Medulla oblongata (tissue), 1 donor: ENCODE measurements around the gene SLC38A9.
"Not testable (repeated sequence)": the region's sequence is repeated elsewhere in the genome, so short reads cannot be mapped to it uniquely, and the experiment has no call there.

Experiments used
- DNase-seq: peaks from one replicate; pipeline ENCODE4 v3.0.0-alpha.2; 2015; ENCODE audit errors: extremely low spot score

Gene SLC38A9

DNA sequence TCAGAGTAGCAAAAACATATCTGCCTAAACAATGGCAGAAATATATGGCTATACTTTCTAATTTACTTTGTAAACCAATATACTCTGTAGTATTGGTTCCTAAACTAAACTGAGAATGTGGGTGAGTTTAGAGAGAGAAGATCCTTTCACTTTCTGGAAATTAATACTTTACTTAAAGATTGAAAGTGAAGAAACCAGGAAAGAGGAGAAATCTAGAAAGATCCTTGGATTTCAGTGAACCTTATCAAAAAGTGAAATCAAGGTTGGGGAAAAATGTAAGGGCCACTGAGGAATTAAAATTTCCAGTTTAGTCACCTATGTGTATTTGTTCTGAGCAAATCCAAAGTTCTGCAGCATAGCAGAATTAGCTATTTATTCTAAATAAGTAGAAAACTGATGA, 5.9 kb downstream of the SLC38A9 start:
- DNase-seq: no peak

DNA sequence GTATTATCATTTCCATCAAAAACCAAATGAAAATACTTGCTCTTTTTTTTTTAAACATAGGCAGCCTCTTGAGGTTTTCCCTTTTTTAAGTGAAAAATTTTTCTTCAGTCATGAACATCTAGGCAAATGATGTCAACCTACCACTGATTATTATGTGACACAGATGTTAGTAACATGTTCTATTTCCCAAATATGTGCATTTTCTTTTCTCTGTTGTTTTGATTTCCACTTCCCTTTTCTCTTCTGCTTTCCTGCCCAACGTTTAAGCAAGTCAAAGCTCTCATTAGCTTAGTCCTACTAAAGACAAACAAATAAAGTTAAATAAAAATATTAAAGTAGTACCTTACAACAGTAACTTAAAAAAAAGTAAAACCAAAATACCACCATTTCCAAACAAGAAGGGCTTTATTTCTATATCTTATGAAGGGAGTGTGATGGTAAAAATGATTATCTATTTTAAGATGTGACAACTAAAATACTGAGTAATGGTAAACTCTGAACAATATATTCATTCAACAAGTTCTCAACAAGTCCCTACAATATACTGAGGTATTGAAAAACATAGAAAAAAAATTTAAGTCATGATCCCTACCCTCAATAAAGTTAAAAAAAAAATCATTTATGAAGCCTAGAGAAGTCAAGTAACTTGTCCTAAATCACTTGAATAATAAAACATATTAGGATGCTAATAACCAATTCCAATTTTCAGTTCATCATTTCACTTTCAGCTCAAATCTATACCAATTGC, 9.4 kb downstream of the SLC38A9 start:
- DNase-seq: no peak

DNA sequence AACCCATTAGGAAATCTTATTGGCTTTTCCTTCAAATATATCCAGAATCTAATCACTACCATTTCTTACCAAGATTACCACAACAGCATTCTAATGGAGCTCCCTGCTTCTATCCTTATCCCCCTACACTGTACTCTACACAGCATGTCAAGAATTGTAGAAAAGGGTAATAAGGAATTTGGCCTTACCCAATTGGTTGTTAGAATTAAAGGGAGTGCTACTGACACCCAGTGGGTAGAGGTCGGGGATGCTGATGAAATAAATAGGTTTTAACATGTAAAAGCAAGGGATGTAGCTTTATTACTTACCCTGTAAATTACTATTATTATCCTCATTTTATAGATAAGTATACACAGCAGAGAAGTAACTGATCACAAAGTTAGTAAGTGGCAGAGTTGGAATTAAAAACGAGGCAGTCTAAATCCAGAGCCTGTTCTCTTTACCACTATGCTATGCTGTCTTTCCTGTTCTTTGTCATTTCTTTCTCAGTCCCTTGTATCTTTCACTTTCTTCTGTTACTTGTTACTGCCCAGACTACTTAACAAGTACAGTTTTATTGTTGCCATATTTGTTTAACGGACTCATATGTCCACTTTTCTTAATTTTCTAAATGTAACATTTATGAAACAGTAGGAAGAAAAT, 10.5 kb downstream of the SLC38A9 start:
- DNase-seq: no peak

DNA sequence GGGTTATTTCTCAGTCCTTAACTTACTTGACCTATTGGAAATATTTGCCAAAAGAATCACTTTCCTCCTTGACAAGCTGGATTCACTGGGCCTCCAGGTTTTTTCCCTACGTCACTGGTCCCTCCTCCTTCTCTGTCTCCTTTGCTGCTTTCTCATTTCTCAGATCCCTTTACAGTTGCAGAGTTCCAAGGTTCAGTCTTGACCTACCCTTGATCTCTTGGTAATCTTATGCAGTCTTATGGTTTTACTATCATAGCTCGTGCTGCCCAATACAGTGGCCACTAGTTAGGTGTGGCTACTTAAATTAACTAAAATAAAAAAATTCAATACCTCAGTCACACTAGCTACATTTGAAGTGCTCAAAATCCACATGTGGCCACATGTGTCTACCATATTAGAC, 11.4 kb downstream of the SLC38A9 start:
- no peak for DNase-seq

DNA sequence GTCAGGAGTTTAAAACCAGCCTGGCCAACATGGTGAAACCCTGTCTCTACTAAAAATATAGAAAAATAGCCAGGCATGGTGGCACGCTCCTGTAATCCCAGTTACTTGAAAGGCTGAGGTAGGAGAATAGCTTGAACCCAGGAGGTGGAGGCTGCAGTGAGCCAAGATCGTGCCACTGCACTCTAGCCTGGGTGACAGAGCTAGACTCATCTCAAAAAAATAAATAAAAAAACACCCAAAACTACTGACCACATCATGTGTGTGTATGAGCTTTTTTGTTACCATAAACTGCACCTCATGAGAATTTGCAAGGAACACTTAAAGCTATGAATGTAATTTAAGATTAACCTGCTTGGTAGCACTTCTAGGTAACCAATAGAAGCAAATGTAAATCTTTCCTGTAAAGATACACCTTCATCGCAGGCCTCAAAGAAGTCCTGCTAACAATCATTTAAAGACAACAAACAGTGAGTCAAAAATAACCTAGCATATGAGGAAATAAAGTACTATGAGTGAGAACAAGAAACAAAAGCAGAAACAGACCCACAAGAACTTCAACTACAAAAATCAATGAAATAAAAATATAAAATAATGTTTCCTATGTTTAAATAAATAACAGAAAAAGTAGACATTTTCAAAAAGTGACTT, 13.0 kb downstream of the SLC38A9 start:
- no peak for DNase-seq

GRCh38 chr5:55696704-55697103, 15.4 kb downstream of the SLC38A9 start:
- not testable (repeated sequence) for DNase-seq

DNA sequence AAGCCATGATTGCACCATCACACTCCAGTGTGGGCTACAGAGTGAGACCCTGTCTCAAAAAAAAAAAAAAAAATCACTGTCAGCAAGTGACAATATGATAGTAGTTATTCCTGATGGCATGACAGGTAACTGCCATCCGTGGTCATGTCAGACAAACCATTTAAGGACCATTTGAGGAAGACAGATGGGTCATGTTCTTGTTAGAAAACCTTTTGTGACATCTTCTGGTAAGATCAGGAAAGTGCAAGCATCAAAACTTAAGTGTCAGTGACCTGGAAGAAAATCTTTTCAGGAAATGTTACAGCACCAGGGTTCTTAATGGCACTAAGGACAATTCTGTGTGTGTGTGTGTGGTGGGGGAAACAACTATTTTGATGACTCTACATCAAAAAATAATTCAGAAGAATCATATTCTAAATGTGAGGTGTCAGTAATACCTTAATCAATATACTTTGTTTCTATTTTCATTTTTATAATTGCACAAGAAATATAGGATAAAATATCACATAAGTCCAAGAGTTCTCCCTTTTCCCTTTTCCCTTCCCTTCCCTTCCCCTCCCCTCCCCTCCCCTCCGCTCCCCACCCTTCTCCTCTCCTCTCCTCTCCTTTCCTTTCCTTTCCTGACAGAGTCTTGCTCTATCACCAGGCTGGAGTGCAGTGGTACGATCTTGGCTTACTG, 17.8 kb downstream of the SLC38A9 start:
- DNase-seq: peak; percentile 38

DNA sequence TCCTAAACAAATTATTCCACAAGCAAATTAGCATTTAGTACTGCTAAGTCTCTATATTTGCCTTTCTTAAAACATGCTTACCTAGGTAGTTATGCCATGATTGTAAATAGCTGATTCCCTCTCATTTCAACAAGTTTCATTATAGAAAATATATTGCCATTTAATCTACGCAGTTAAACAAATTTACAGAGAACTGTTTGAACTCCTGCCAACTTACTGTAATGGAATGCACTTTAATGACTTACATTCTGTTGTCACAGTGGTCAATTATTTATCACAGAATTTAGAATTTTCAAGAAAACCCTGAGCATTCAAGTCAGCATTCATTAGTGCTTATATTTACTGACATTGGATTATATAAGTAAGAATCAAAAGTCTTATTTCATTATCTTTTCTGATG, 19.6 kb downstream of the SLC38A9 start:
- DNase-seq: no peak

DNA sequence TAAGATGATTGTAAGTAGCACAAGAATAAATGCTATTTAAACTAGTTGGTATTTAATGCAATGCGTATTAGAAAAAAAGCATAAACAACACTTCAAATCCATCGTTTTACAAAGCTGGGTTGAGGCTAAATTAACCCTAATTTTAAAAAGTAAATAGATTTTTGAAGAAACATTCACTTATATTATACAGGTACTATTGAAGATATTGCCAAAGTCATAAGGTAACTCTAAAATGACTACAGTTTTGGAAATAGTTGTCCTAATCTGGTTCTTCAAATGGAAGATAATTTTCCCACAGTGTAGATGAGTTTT, 20.1 kb downstream of the SLC38A9 start:
- no peak for DNase-seq

GRCh38 chr5:55691265-55692105, 20.6 kb downstream of the SLC38A9 start:
- DNase-seq: peak; percentile 78

DNA sequence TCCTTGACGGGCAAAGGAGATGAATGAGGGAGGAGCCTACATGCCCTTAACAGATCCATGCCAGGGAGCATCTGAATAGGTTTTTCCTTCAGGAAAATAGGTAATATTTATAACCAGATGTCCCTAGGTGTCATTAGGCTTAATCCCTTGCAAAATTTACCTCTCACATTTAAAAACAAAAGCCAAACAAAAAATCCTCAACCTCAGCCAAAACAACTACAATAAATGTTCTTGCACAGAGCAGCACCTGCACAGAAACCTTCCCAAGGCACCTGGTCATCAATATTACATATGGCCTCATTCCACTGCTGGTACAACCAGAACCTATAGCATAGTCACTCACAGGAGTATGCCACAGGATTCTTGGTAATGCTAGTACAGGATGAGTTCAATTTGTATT, 30.1 kb downstream of the SLC38A9 start:
- DNase-seq: no peak

DNA sequence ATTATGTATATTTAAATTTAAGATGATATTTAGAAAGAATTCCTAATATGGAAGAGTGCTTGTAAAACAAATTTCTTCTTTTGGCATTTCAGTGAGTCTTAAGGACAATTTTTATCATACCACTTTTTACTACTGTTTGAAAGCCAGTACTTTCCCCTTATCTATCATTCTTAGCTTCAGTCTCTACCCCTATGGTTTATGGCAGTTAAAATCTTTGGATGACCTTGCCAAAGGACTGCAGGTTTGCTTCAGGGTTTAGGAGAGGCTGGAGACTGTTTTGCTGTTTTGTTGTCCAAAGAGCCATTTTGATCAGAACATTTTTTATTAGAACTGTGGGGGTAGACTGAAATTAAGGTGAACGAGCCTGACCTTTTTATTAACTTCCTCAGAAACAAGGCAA, 30.8 kb downstream of the SLC38A9 start:
- DNase-seq: no peak

- DNase-seq: peak; percentile 57
Measured at GRCh38 chr5:55680353-55680752, 31.8 kb downstream of the SLC38A9 start.

DNA sequence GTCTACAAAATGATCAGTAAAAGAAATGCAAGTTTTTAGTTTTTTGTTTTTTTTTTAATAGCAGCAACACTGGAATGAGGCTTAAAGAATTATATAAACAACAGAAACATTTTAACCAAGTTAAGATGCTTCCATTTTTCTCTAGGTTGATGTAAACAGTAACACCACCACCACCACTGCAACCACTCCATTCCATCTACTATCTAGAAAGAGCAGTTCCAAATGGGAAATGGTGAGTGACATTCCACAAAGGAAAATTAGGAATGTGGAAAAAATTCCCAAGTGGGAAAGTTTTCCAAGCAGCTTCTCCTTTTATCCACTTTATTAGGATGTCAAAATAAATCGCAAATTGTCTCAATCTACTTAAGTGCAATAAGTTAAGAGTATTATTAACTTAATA, 32.6 kb downstream of the SLC38A9 start:
- no peak for DNase-seq

DNA sequence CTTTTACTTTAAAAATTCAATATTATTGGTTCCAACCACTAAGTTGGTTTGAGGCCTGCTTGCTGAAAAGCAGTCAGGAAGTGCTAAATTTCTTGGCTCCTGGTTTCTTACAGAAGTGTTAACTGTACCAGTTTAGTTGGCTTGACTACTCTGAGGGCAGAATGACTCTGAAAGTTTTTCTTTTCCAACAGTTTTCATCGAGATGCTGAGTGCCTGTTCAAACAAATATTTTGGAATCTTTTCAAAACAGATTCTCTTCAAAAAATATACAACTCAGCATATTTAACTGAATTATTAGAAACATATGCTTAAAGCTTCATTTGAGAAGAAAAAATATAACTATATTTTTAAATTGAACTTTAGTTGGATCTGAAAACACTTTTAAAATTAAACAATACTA, 37.0 kb downstream of the SLC38A9 start:
- no peak for DNase-seq

- DNase-seq: no peak
Measured at GRCh38 chr5:55674340-55674739, 37.8 kb downstream of the SLC38A9 start.

GRCh38 chr5:55672477-55672911, 39.6 kb downstream of the SLC38A9 start:
- peak; percentile 69 for DNase-seq

DNA sequence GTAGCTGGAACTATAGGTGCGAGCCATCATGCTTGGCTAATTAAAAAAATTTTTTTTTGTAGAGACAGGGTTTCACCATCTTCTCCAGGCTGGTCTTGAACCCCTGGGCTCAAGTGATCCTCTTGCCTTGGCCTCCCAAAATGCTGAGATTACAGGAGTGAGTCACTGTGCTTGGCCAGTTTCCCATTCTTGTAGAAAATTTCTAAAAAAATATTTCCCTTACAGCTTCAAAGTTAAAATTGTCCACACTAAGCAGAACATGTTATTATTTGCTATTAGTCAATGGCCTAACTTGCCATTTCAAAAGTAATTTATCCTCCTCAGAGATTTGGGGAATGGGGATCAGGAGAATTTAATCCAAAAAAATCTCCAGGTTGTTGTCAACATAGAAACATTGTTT, 40.1 kb downstream of the SLC38A9 start:
- no peak for DNase-seq

DNA sequence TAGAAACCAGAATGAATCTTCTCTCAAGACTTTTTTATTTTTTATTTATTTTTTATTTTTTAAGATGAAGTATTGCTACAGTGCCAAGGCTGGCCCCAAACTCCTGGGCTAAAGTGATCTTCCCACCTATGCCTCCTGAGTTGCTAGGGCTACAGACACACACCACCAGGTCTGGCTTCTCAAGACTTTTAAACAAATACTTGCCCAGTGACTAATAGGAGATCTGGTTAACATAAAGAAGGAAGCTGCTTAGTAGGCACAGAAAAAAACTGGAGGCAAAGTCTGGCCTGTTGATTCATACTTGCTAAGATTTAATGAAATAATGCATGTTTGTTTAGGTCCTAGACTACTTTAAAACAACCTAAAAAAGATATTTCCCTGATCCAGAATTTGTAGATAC, 43.8 kb downstream of the SLC38A9 start:
- DNase-seq: no peak

- no peak for DNase-seq
Measured at GRCh38 chr5:55667938-55668337, 44.2 kb downstream of the SLC38A9 start.

GRCh38 chr5:55665065-55665464, 47.1 kb downstream of the SLC38A9 start:
- no peak for DNase-seq

- DNase-seq: no peak
Measured at GRCh38 chr5:55657443-55657842, 54.7 kb downstream of the SLC38A9 start.
